ENCODE data around the gene NBPF9.
"Not testable (repeated sequence)": the region's sequence is repeated elsewhere in the genome, so short reads cannot be mapped to it uniquely, and the experiment has no call there.

Gene NBPF9

GRCh38 chr1:149009761-149010160 lies 93.6 kb downstream of the NBPF9 start:
- not testable (repeated sequence) for DNase-seq

GRCh38 chr1:149008769-149009168 lies 94.6 kb downstream of the NBPF9 start:
- not testable (repeated sequence) for DNase-seq

GRCh38 chr1:149008326-149008725 lies 95.0 kb downstream of the NBPF9 start:
- DNase-seq, result not testable (repeated sequence)

Measured in CD4-positive, alpha-beta T cell treated with Interleukin-12 subunit alpha and Interleukin-12 subunit beta, for 1 hour (primary cell).